HEK293 (cell line): ENCODE data around the gene PCDH15.

Source experiments
- GFI1B ChIP-seq: fragments of 450-650 bp; formaldehyde crosslinking; IDR thresholded peaks from 2 replicates; pipeline ENCODE4 v1.5.1; 2016; ENCODE audit warnings: missing biosample characterization, missing genetic modification characterization
- GLI2 ChIP-seq: fragments of 450-650 bp; formaldehyde crosslinking; IDR thresholded peaks from 2 replicates; pipeline ENCODE4; 2017; ENCODE audit warnings: missing biosample characterization, missing genetic modification characterization, low read depth, borderline replicate concordance
- SCRT1 ChIP-seq: fragments of 450-650 bp; formaldehyde crosslinking; IDR thresholded peaks from 2 replicates; pipeline ENCODE4 v1.5.1; 2016; ENCODE audit warnings: missing biosample characterization, missing genetic modification characterization, borderline replicate concordance
- ZNF138 ChIP-seq: fragments of 450-650 bp; formaldehyde crosslinking; IDR thresholded peaks from 2 replicates; pipeline ENCODE4 v1.5.1; 2016; ENCODE audit warnings: missing biosample characterization, missing genetic modification characterization, borderline replicate concordance
- ZNF335 ChIP-seq: fragments of 450-650 bp; formaldehyde crosslinking; conservative IDR thresholded peaks from 2 replicates; pipeline ENCODE4 v1.5.1; 2016; ENCODE audit warnings: missing biosample characterization, missing genetic modification characterization
- ZNF549 ChIP-seq: fragments of 450-650 bp; IDR thresholded peaks from 2 replicates; pipeline ENCODE4 v1.5.1; 2018; ENCODE audit warnings: missing biosample characterization, missing genetic modification characterization, mild to moderate bottlenecking, inconsistent platforms, moderate library complexity

- TF ChIP-seq ZNF138 (tag by site-specific recombination) (no peak), SCRT1 (no peak), GFI1B (tag by site-specific recombination) (no peak), GLI2 (tag by site-specific recombination) (no peak), ZNF549 (tag by site-specific recombination) (no peak), ZNF335 (tag by site-specific recombination) (no peak)
These were observed 93.0 kb downstream of the PCDH15 start for GRCh38 chr10:54708021-54708420.
